HEK293 (cell line): ENCODE data around the gene THAP11.

ENCODE experiments used
- CTCF ChIA-PET: fragments of 350-600 bp; formaldehyde crosslinking; extraction: SDS; loops from one replicate; lab custom pipeline; 2021; ENCODE audit warnings: antibody characterized with exemption; lab: Yijun Ruan, JAX
- POLR2A ChIA-PET: fragments of 300-600 bp; formaldehyde crosslinking; extraction: SDS; loops from one replicate; lab custom pipeline; 2020; ENCODE audit warnings: antibody characterized with exemption, inconsistent platforms; lab: Yijun Ruan, JAX
- H3K27ac ChIP-seq: fragments of 200-500 bp; sonication (Bioruptor generic); 2 replicates; pipeline ENCODE4 v1.5.1; 2014; ENCODE audit warnings: low read depth, low read length, control low read depth, inconsistent platforms; ENCODE audit errors: extremely low read depth
- H3K36me3 ChIP-seq, 2 experiments: fragments of 200-500 bp in 1 of 2; sonication (Bioruptor generic) in 1 of 2; 1 replicate in 1 of 2; 2 replicates in 1 of 2; pipeline ENCODE4 v1.5.1; 2014 to 2017; ENCODE audit warnings: inconsistent platforms in 2 of 2, low read length in 2 of 2; ENCODE audit not compliant: control insufficient read depth in 2 of 2, insufficient read depth in 1 of 2
- H3K4me1 ChIP-seq: fragments of 200-500 bp; sonication (Bioruptor generic); 2 replicates; pipeline ENCODE4 v1.5.1; 2014; ENCODE audit warnings: mild to moderate bottlenecking, low read length, inconsistent platforms; ENCODE audit not compliant: control insufficient read depth, insufficient read depth
- H3K4me3 ChIP-seq: 2 replicates; pipeline ENCODE4 v1.5.1; 2011; ENCODE audit warnings: low read depth, mild to moderate bottlenecking, control low read depth, low read length, moderate library complexity
- H3K9me3 ChIP-seq: fragments of 200-500 bp; sonication (Bioruptor generic); 2 replicates; pipeline ENCODE4 v1.5.1; 2014; ENCODE audit warnings: low read depth, low read length, inconsistent platforms; ENCODE audit not compliant: control insufficient read depth, insufficient read depth
- BCL11B ChIP-seq: fragments of 450-650 bp; formaldehyde crosslinking; IDR thresholded peaks from 2 replicates; pipeline ENCODE4 v1.5.1; 2016; ENCODE audit warnings: low read depth, missing biosample characterization, missing genetic modification characterization
- KLF9 ChIP-seq: fragments of 450-650 bp; formaldehyde crosslinking; IDR thresholded peaks from 2 replicates; pipeline ENCODE4 v1.5.1; 2016; ENCODE audit warnings: missing biosample characterization, missing genetic modification characterization, low read depth
- MYNN ChIP-seq: fragments of 450-650 bp; formaldehyde crosslinking; IDR thresholded peaks from 2 replicates; pipeline ENCODE4 v1.5.1; 2016; ENCODE audit warnings: missing biosample characterization, missing genetic modification characterization, borderline replicate concordance
- MZF1 ChIP-seq: fragments of 450-650 bp; formaldehyde crosslinking; IDR thresholded peaks from 2 replicates; pipeline ENCODE4 v1.5.1; 2017; ENCODE audit warnings: missing biosample characterization, missing genetic modification characterization, borderline replicate concordance
- OSR2 ChIP-seq: fragments of 450-650 bp; formaldehyde crosslinking; IDR thresholded peaks from 2 replicates; pipeline ENCODE4 v1.5.1; 2016; ENCODE audit warnings: missing biosample characterization, missing genetic modification characterization
- PATZ1 ChIP-seq: fragments of 450-650 bp; formaldehyde crosslinking; IDR thresholded peaks from 2 replicates; pipeline ENCODE4 v1.5.1; 2016; ENCODE audit warnings: missing biosample characterization, missing genetic modification characterization
- REST ChIP-seq: fragments of 450-650 bp; formaldehyde crosslinking; IDR thresholded peaks from 2 replicates; pipeline ENCODE4 v1.5.1; 2016; ENCODE audit warnings: missing biosample characterization, missing genetic modification characterization
- TRIM28 ChIP-seq: IDR thresholded peaks from 2 replicates; pipeline ENCODE4 v1.6.1; 2011; ENCODE audit warnings: low read length, control low read depth, borderline replicate concordance
- ZBTB44 ChIP-seq: fragments of 450-650 bp; IDR thresholded peaks from 2 replicates; pipeline ENCODE4 v1.5.1; 2018; ENCODE audit warnings: missing biosample characterization, mild to moderate bottlenecking, missing genetic modification characterization
- ZBTB6 ChIP-seq: fragments of 450-650 bp; formaldehyde crosslinking; IDR thresholded peaks from 2 replicates; pipeline ENCODE4 v1.5.1; 2017; ENCODE audit warnings: missing biosample characterization, missing genetic modification characterization
- ZFHX2 ChIP-seq: fragments of 450-650 bp; formaldehyde crosslinking; conservative IDR thresholded peaks from 2 replicates; pipeline ENCODE4 v1.5.1; 2016; ENCODE audit warnings: missing biosample characterization, missing genetic modification characterization
- ZNF148 ChIP-seq: fragments of 450-650 bp; formaldehyde crosslinking; IDR thresholded peaks from 2 replicates; pipeline ENCODE4 v1.5.0; 2017; ENCODE audit warnings: missing biosample characterization, missing genetic modification characterization, borderline replicate concordance
- ZNF157 ChIP-seq: fragments of 450-650 bp; formaldehyde crosslinking; IDR thresholded peaks from 2 replicates; pipeline ENCODE4 v1.5.1; 2016; ENCODE audit warnings: missing biosample characterization, missing genetic modification characterization
- ZNF223 ChIP-seq: fragments of 450-650 bp; formaldehyde crosslinking; IDR thresholded peaks from 2 replicates; pipeline ENCODE4 v1.5.1; 2016; ENCODE audit warnings: missing biosample characterization, missing genetic modification characterization
- ZNF335 ChIP-seq: fragments of 450-650 bp; formaldehyde crosslinking; conservative IDR thresholded peaks from 2 replicates; pipeline ENCODE4 v1.5.1; 2016; ENCODE audit warnings: missing biosample characterization, missing genetic modification characterization
- ZNF433 ChIP-seq: fragments of 450-650 bp; formaldehyde crosslinking; IDR thresholded peaks from 2 replicates; pipeline ENCODE4 v1.5.1; 2016; ENCODE audit warnings: missing biosample characterization, missing genetic modification characterization, low read depth
- ZNF624 ChIP-seq: fragments of 450-650 bp; formaldehyde crosslinking; IDR thresholded peaks from 2 replicates; pipeline ENCODE4 v1.5.1; 2017; ENCODE audit warnings: missing biosample characterization, missing genetic modification characterization
- ZNF660 ChIP-seq: fragments of 450-650 bp; IDR thresholded peaks from 2 replicates; pipeline ENCODE4 v1.5.1; 2018; ENCODE audit warnings: missing biosample characterization, mild to moderate bottlenecking, missing genetic modification characterization
- ZNF670 ChIP-seq: fragments of 450-650 bp; formaldehyde crosslinking; IDR thresholded peaks from 2 replicates; pipeline ENCODE4 v1.5.1; 2016; ENCODE audit warnings: missing biosample characterization, missing genetic modification characterization, low read depth
- ZNF785 ChIP-seq: fragments of 450-650 bp; formaldehyde crosslinking; IDR thresholded peaks from 2 replicates; pipeline ENCODE4 v1.5.1; 2016; ENCODE audit warnings: missing biosample characterization, missing genetic modification characterization
- ZSCAN30 ChIP-seq: fragments of 450-650 bp; IDR thresholded peaks from 2 replicates; pipeline ENCODE4 v1.5.1; 2018; ENCODE audit warnings: missing biosample characterization, mild to moderate bottlenecking, missing genetic modification characterization, moderate library complexity
- ZXDB ChIP-seq: fragments of 450-650 bp; formaldehyde crosslinking; IDR thresholded peaks from 2 replicates; pipeline ENCODE4 v1.5.1; 2016; ENCODE audit warnings: missing biosample characterization, missing genetic modification characterization

THAP11 gene

GRCh38 chr16:67846320-67847063 lies 4.4 kb downstream of the THAP11 start, which contains the start of gene NUTF2 (continued):
- TF ChIP-seq ZNF148 (tag by site-specific recombination) (no peak), MYNN (tag by site-specific recombination) (no peak), ZNF670 (tag by site-specific recombination) (no peak), ZSCAN30 (tag by site-specific recombination) (peak; percentile 36; the same call in 1 of the 2 replicates), ZNF223 (tag by site-specific recombination) (no peak), TRIM28 (no peak; the same call in 1 of the 2 replicates), REST (no peak), ZNF785 (tag by site-specific recombination) (no peak), OSR2 (tag by site-specific recombination) (peak; percentile 64), ZBTB44 (tag by site-specific recombination) (peak; percentile 10; the same call in 1 of the 2 replicates)

- H3K4me3 ChIP-seq = peak within 1 kb of the TSS; percentile 91
- CTCF ChIA-PET = interaction anchor here (0.7 to 1.7 kb wide), 4 partner anchors 19 to 174 kb away, joined by 3 to 9 read pairs (median 5); partner anchors contain the start of gene NRN1L
- POLR2A ChIA-PET = interaction anchor here (1.0 to 4.3 kb wide), 6 partner anchors 14 to 187 kb away, joined by 3 to 38 read pairs (median 6); partner anchors contain the start of genes ACD, DDX28, DUS2 and EDC4
- peak within 1 kb of the TSS; percentile 92 for H3K27ac ChIP-seq
- H3K4me1 ChIP-seq = peaks cover 16% of the 10 kb centered on the region
- H3K9me3 ChIP-seq = no peaks in the 10 kb centered on the region
- peaks cover 0 to 34% of the 10 kb centered on the region in 2 experiments; a peak in 2 of 3 replicates for H3K36me3 ChIP-seq
- TF ChIP-seq ZNF660 (tag by site-specific recombination) (peak; percentile 46; the same call in 1 of the 2 replicates), BCL11B (tag by site-specific recombination) (no peak), MZF1 (tag by site-specific recombination) (no peak), PATZ1 (tag by site-specific recombination) (peak; percentile 43; the same call in 1 of the 2 replicates), ZFHX2 (tag by site-specific recombination) (peak; percentile 49), KLF9 (tag by site-specific recombination) (peak; percentile 79), ZNF624 (tag by site-specific recombination) (no peak), ZNF157 (tag by site-specific recombination) (no peak), MYNN (tag by site-specific recombination) (no peak), ZBTB6 (tag by site-specific recombination) (no peak), ZNF335 (peak; percentile 80), ZNF433 (tag by site-specific recombination) (no peak), ZXDB (0 out of 2 replicates have a peak, but pooled peaks have one; percentile 49)
Observed at GRCh38 chr16:67847064-67847861, 5.1 kb downstream of the THAP11 start, which contains the start of gene CENPT. CENPT (minus strand) TSS chr16:67847693; CDS start chr16:67833859, 13,834 bp downstream.
